Activated CD8-positive, alpha-beta T cell treated with anti-CD3 and anti-CD28 coated beads for 36 hours (primary cell): ENCODE measurements around the gene VPS54. TPM values are rescaled to one million over a fixed set of nuclear protein-coding genes. Genes with fewer than 3 reads are reported as not detected.

Experiments used
- ATAC-seq: fragments of 200-7000 bp; cut with Tn5 transposase; one replicate; pipeline ENCODE4 v1.10.0; 2021; ENCODE audit warnings: mild to moderate bottlenecking, moderate library complexity
- CTCF ChIA-PET: fragments of 350-600 bp; sonication (Branson Sonifier 250); formaldehyde crosslinking; loops from one replicate; lab custom pipeline; 2021; ENCODE audit warnings: antibody characterized with exemption; lab: Charles Lee
- POLR2A ChIA-PET: fragments of 350-600 bp; sonication (Branson Sonifier 250); formaldehyde crosslinking; loops from one replicate; lab custom pipeline; 2021; ENCODE audit warnings: antibody characterized with exemption; lab: Charles Lee
- DNase-seq: peaks from one replicate; pipeline ENCODE4 v3.0.0-alpha.2; 2020
- H3K27ac Mint-ChIP-seq: one replicate; pipeline ENCODE4 v1.8.0; 2021; ENCODE audit warnings: mild to moderate bottlenecking, mixed read lengths
- H3K27me3 Mint-ChIP-seq: one replicate; pipeline ENCODE4 v1.8.0; 2021; ENCODE audit warnings: mixed read lengths
- H3K36me3 Mint-ChIP-seq: one replicate; pipeline ENCODE4 v1.8.0; 2021; ENCODE audit warnings: low read depth, mixed read lengths
- H3K4me1 Mint-ChIP-seq: one replicate; pipeline ENCODE4 v1.8.0; 2021; ENCODE audit warnings: low read depth, mixed read lengths
- H3K4me3 Mint-ChIP-seq: one replicate; pipeline ENCODE4 v1.8.0; 2021; ENCODE audit warnings: mild to moderate bottlenecking, moderate library complexity, mixed read lengths
- H3K9me3 Mint-ChIP-seq: one replicate; pipeline ENCODE4 v1.8.0; 2021; ENCODE audit warnings: mixed read lengths
- intact Hi-C: fragments of 100-400 bp; cut with micrococcal nuclease; formaldehyde crosslinking; loops from one replicate; pipeline ENCODE4 v1.10.0; 2022
- total RNA-seq, 2 experiments: library from RNA; stranded (reverse); gene quantifications; one replicate each; pipeline ENCODE4 v1.2.3, GENCODE V29; 2021
- TF ChIP-seq, protein P1 (sequence below): fragments of 200-600 bp; IDR thresholded peaks from one replicate; pipeline ENCODE4 v1.8.0; 2022; ENCODE audit warnings: antibody characterized with exemption, mild to moderate bottlenecking

The VPS54 gene
- total RNA-seq, 2 experiments from 2014 or later, result 8.9 to 9.4 TPM

DNA sequence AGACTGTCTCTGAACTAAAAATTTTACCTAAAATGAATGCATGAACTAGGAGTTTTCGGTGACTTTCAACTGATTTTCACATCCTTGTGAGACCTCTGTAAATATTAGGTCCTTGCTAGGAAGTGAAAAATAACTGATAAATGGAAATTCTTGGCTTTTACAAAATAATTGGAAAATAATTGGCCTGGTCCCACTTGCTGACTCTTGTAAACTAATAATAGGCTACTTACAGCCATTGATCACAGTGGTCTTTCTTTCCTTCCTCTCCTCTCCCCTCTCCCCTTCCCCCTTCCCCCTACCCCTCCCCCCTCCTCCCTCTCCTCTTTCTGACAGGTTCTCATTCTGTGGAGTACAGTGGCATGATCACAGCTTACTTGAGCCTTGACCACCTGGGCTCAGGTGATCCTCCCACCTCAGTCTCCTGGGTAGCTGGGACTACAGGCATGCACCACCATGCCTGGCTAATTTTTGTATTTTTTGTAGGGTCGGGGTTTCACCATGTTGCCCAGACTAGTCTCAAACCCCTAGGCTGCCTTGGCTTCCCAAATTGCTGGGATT, 139.3 kb downstream of the VPS54 start:
- Mint-ChIP-seq H3K9me3 (no peaks in the 10 kb centered on the region), H3K4me3 (no peak overlapping the region), H3K27ac (no peak overlapping the region), H3K4me1 (peaks cover 45% of the 10 kb centered on the region), H3K27me3 (no peaks in the 10 kb centered on the region), H3K36me3 (peaks cover 41% of the 10 kb centered on the region)
- DNase-seq, result no peak
- CTCF ChIA-PET, result interaction anchor here (1.3 kb wide), 1 partner anchor 12 kb away, joined by 3 read pairs; no protein-coding TSS in a partner anchor
- ATAC-seq, result no peak
- intact Hi-C loops, result no loop called here
- POLR2A ChIA-PET, result no interaction called here
- TF ChIP-seq, protein P1, sequence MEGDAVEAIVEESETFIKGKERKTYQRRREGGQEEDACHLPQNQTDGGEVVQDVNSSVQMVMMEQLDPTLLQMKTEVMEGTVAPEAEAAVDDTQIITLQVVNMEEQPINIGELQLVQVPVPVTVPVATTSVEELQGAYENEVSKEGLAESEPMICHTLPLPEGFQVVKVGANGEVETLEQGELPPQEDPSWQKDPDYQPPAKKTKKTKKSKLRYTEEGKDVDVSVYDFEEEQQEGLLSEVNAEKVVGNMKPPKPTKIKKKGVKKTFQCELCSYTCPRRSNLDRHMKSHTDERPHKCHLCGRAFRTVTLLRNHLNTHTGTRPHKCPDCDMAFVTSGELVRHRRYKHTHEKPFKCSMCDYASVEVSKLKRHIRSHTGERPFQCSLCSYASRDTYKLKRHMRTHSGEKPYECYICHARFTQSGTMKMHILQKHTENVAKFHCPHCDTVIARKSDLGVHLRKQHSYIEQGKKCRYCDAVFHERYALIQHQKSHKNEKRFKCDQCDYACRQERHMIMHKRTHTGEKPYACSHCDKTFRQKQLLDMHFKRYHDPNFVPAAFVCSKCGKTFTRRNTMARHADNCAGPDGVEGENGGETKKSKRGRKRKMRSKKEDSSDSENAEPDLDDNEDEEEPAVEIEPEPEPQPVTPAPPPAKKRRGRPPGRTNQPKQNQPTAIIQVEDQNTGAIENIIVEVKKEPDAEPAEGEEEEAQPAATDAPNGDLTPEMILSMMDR, result no peak

DNA sequence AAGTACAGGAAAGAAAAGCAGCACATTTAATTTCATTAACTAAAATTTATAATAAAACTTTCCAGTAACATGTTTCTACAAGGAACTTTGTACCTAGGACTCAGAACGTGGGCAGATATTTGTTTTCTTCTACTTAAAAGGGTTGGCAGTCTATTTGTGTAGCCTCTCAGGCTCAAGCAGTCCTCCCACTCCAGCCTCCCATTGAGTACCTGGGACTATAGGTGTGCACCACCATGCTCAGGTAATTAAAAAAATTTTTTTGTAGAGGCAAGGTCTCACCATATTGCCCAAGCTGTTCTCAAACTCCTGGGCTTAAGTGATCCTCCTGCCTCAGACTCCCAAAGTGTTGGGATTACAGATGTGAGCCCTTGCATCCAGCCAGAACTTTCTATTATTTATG, 140.7 kb downstream of the VPS54 start:
- intact Hi-C loops, result no loop called here
- POLR2A ChIA-PET, result interaction anchor here (0.7 kb wide), 1 partner anchor 23 kb away, joined by 3 read pairs; no protein-coding TSS in a partner anchor

DNA sequence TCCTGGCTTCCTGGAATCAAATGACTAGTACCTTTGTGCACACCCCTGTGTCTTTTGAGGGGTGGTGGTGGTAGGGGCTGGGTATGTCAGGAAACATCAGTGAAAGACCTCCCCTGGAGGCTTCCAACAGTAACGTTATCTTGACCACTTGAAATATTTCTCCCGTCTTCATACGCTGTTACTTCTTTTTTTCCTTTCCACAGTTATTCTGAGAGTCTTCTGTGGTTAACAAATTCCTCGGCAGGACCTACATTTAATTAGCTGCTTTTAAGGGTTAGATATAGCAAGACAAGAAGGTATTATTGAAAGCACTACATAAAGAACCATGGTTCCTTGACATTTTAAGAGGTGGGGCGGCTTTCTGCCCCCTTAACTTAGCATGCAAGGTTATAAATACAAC, 142.9 kb downstream of the VPS54 start:
- intact Hi-C loops, result no loop called here
- no peak overlapping the region for H3K27ac Mint-ChIP-seq
- TF ChIP-seq, protein P1, result no peak
- H3K4me1 Mint-ChIP-seq, result peaks cover 32% of the 10 kb centered on the region
- H3K4me3 Mint-ChIP-seq, result no peak overlapping the region
- H3K27me3 Mint-ChIP-seq, result no peaks in the 10 kb centered on the region
- POLR2A ChIA-PET, result interaction anchor here (0.7 to 1.0 kb wide), 2 partner anchors 9 to 18 kb away, joined by 3 read pairs; no protein-coding TSS in a partner anchor
- H3K36me3 Mint-ChIP-seq, result peaks cover 46% of the 10 kb centered on the region
- DNase-seq, result no peak
- peaks cover 5% of the 10 kb centered on the region for H3K9me3 Mint-ChIP-seq
- CTCF ChIA-PET, result interaction anchor here (0.7 to 4.4 kb wide), 6 partner anchors 10 to 184 kb away, joined by 3 to 19 read pairs (median 4); no protein-coding TSS in a partner anchor
- ATAC-seq, result no peak

More for the DNA sequence above, 140.7 kb downstream of the VPS54 start:
- H3K36me3 Mint-ChIP-seq, result peaks cover 42% of the 10 kb centered on the region
- H3K27ac Mint-ChIP-seq, result no peak overlapping the region
- H3K9me3 Mint-ChIP-seq, result peaks cover 5% of the 10 kb centered on the region
- ATAC-seq (no peak), DNase-seq (no peak)
- peaks cover 47% of the 10 kb centered on the region for H3K4me1 Mint-ChIP-seq
- no peaks in the 10 kb centered on the region for H3K27me3 Mint-ChIP-seq
- TF ChIP-seq, protein P1, result no peak
- H3K4me3 Mint-ChIP-seq, result no peak overlapping the region
- CTCF ChIA-PET, result interaction anchor here (4.4 kb wide), 1 partner anchor 17 kb away, joined by 19 read pairs; no protein-coding TSS in a partner anchor

DNA sequence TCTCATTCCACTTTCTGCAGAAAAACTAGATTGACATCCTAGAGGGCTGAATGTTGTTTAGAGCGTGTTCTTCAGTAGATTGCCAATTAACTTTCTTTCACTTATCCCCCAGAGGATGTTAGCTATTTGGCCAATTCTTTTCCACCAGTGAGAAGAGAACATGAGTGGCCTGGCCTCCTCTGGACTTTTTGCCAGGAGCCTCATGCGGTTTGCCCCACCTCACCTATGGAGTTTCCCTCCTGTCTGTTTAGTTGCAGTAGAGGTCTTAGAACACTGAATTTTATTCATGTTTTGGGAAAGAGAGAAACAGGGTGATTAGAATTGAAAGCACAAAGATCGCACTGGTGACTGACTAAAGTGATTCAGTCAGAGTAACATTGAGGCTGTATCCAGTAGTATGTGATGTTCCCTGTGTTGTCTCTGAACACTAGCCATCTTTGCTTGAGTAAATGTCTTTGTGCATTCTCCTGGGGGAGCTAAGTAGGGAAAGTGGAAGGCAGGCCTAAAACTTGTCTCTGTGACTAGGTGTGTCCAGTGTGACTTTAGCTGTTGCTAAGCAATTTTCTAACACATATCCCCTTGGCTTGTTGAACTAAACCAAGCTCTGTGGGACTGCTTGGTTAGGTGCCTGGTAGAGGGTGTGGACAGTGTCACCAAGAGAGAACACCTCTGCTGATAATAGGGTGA, 143.5 kb downstream of the VPS54 start:
- H3K9me3 Mint-ChIP-seq, result peaks cover 5% of the 10 kb centered on the region
- no peak overlapping the region for H3K27ac Mint-ChIP-seq

More for the DNA sequence above, 143.5 kb downstream of the VPS54 start:
- TF ChIP-seq, protein P1, result no peak
- Mint-ChIP-seq H3K4me3 (no peak overlapping the region), H3K27me3 (no peaks in the 10 kb centered on the region), H3K4me1 (peaks cover 28% of the 10 kb centered on the region), H3K36me3 (peaks cover 44% of the 10 kb centered on the region)
- CTCF ChIA-PET, result interaction anchor here (0.7 to 4.4 kb wide), 7 partner anchors 10 to 183 kb away, joined by 3 to 19 read pairs (median 4); no protein-coding TSS in a partner anchor
- intact Hi-C loops, result no loop called here
- ATAC-seq, result peak; percentile 20
- DNase-seq, result no peak
- POLR2A ChIA-PET, result interaction anchor here (1.0 kb wide), 1 partner anchor 9 kb away, joined by 3 read pairs; no protein-coding TSS in a partner anchor
